ENCODE results near the gene LRRC59. TPM values are rescaled to one million over a fixed set of nuclear protein-coding genes. Genes with fewer than 3 reads are reported as not detected.

Gene LRRC59
- total and polyA plus RNA-seq, 2 of the 13 experiments (the other 11 are each of a cell fraction or from before 2014, with no cell fraction given) = 87.3 to 222 TPM

DNA sequence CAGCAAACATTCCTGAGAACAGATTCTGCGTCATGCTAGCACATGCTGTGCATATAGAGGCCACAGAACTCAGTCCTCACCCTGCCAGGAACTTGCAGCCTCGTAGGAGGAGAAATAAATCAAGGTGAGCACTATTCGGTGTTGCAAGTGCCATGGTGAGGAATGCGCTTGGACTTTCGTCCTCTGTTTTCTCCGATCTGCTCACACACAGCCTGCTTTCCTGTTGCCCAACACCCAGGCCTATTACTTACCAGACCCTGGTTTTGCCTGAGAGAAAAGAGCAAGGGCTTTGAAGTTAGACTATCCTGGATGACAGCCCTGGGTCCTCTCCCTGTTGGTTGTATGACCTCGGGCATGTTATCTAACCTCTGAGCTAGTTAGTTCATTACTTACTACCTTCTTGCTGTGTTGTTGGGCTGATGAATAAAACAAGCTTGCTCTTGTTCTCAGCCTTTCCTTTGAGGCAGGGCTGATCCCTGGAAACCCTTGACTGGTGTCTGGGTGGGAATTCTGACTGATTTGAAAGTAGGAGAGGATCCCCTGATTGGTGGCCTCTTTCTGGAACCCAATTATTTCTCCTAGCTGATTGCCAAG lies 31.6 kb upstream of the LRRC59 start (continued):
- TF ChIP-seq ZSCAN12 (CRISPR knock-in tag; IDR thresholded peaks at IDR 0.05) (no peak), FIP1L1 (IDR thresholded peaks at IDR 0.05; ENCODE audit: borderline replicate concordance, insufficient read depth, low read depth, low read length) (no peak), ARNT2 (CRISPR knock-in tag; IDR thresholded peaks at IDR 0.05; ENCODE audit: low read depth) (no peak), ZNF644 (CRISPR knock-in tag; IDR thresholded peaks at IDR 0.05; ENCODE audit: low read depth) (peak; percentile 95), TMF1 (CRISPR knock-in tag; IDR thresholded peaks at IDR 0.05; ENCODE audit: low read depth) (no peak), SMAD9 (CRISPR knock-in tag; IDR thresholded peaks at IDR 0.05) (no peak; the same call in 1 of the 2 replicates), RERE (CRISPR knock-in tag; IDR thresholded peaks at IDR 0.05; ENCODE audit: low read depth) (peak; percentile 88), ZNF530 (CRISPR knock-in tag; IDR thresholded peaks at IDR 0.05; ENCODE audit: low read depth) (no peak), NFATC3 (CRISPR knock-in tag; IDR thresholded peaks at IDR 0.05) (no peak), STAG1 (CRISPR knock-in tag; IDR thresholded peaks at IDR 0.05) (no peak; the same call in 1 of the 2 replicates), FOXJ3 (CRISPR knock-in tag; IDR thresholded peaks at IDR 0.05; ENCODE audit: borderline replicate concordance) (peak; percentile 90), ZNF33A (CRISPR knock-in tag; IDR thresholded peaks at IDR 0.05; ENCODE audit: borderline replicate concordance) (no peak), ZKSCAN5 (CRISPR knock-in tag; IDR thresholded peaks at IDR 0.05) (no peak), DDIT3 (CRISPR knock-in tag; IDR thresholded peaks at IDR 0.05) (0 out of 2 replicates have a peak, but pooled peaks have one; percentile 67), ZNF383 (CRISPR knock-in tag; IDR thresholded peaks at IDR 0.05; ENCODE audit: borderline replicate concordance) (no peak)
- TF ChIP-seq, protein P1, sequence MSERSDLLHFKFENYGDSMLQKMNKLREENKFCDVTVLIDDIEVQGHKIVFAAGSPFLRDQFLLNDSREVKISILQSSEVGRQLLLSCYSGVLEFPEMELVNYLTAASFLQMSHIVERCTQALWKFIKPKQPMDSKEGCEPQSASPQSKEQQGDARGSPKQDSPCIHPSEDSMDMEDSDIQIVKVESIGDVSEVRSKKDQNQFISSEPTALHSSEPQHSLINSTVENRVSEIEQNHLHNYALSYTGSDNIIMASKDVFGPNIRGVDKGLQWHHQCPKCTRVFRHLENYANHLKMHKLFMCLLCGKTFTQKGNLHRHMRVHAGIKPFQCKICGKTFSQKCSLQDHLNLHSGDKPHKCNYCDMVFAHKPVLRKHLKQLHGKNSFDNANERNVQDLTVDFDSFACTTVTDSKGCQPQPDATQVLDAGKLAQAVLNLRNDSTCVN (CRISPR knock-in tag; IDR thresholded peaks at IDR 0.05; ENCODE audit: borderline replicate concordance) = peak; percentile 76; the same call in 1 of the 2 replicates
- TF ChIP-seq, protein P2, sequence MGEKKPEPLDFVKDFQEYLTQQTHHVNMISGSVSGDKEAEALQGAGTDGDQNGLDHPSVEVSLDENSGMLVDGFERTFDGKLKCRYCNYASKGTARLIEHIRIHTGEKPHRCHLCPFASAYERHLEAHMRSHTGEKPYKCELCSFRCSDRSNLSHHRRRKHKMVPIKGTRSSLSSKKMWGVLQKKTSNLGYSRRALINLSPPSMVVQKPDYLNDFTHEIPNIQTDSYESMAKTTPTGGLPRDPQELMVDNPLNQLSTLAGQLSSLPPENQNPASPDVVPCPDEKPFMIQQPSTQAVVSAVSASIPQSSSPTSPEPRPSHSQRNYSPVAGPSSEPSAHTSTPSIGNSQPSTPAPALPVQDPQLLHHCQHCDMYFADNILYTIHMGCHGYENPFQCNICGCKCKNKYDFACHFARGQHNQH (CRISPR knock-in tag; IDR thresholded peaks at IDR 0.05) = peak; percentile 86; the same call in 1 of the 2 replicates

All from HepG2 (cell line).